Duodenal mucosa (tissue), 2 donors: ENCODE results near the gene YARS2.

Source experiments
- H3K27ac ChIP-seq: one replicate; pipeline ENCODE4 v1.7.0; 2013; ENCODE audit warnings: low read depth, low read length
- H3K27me3 ChIP-seq, 2 donors: one replicate each; pipeline ENCODE4 v1.7.0; 2013; ENCODE audit warnings: low read length in 2 of 2, control low read depth in 1 of 2; ENCODE audit not compliant: insufficient read depth in 2 of 2, control insufficient read depth in 1 of 2
- H3K36me3 ChIP-seq, 2 donors: one replicate each; pipeline ENCODE4 v1.7.0; 2013; ENCODE audit warnings: low read length in 2 of 2, control low read depth in 1 of 2; ENCODE audit not compliant: insufficient read depth in 2 of 2, control insufficient read depth in 1 of 2
- H3K4me1 ChIP-seq, 2 donors: one replicate each; pipeline ENCODE4 v1.7.0; 2013; ENCODE audit warnings: low read length in 2 of 2, control low read depth in 1 of 2; ENCODE audit not compliant: insufficient read depth in 2 of 2, control insufficient read depth in 1 of 2
- H3K4me3 ChIP-seq, 2 donors: one replicate each; pipeline ENCODE4 v1.7.0; 2013; ENCODE audit warnings: low read length in 2 of 2, low read depth in 1 of 2
- H3K9ac ChIP-seq, 2 donors: one replicate each; pipeline ENCODE4 v1.7.0; 2013; ENCODE audit warnings: low read length in 2 of 2, low read depth in 1 of 2
- H3K9me3 ChIP-seq, 2 donors: one replicate each; pipeline ENCODE4 v1.7.0; 2013; ENCODE audit warnings: low read length in 2 of 2, control low read depth in 1 of 2; ENCODE audit not compliant: control insufficient read depth in 1 of 2

Gene YARS2

DNA sequence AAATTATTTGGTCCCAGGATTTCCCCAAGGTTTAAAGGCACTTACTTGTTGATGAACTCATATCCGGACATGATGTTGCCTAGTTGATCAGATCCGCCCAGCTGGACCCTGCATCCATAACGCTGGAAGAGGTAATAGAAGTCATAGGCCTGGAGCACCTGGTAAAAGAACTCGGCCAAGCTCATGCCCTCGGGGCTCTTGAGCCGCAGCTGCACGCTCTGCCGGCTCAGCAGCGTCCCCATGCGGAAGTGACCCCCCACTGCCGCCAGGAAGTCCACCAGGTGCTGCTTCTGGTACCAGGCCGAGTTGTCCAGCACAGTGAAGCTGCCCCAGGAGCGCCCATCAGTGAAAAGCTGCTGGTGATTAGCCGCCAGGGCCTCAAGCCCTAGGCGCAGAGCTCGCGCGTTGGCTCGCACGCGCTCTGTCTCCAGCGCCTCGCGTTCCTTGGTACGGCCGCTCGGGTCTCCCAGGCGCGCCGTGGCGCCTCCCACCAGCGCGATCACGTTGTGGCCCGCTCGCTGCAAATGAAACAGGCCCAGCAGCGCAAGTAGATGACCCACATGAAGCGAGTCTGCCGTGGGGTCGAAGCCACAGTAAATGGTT is 545 bp downstream of the YARS2 start:
- Histone ChIP-seq H3K4me1 (peaks cover 19 to 22% of the 10 kb centered on the region in 2 donors), H3K36me3 (peaks cover 14 to 27% of the 10 kb centered on the region in 2 donors), H3K27me3 (no peaks in the 10 kb centered on the region), H3K9me3 (no peaks in the 10 kb centered on the region), H3K9ac (peak overlapping the region; percentile 85 to 90), H3K27ac (peak overlapping the region; percentile 82), H3K4me3 (peak overlapping the region; percentile 96 to 97)

DNA sequence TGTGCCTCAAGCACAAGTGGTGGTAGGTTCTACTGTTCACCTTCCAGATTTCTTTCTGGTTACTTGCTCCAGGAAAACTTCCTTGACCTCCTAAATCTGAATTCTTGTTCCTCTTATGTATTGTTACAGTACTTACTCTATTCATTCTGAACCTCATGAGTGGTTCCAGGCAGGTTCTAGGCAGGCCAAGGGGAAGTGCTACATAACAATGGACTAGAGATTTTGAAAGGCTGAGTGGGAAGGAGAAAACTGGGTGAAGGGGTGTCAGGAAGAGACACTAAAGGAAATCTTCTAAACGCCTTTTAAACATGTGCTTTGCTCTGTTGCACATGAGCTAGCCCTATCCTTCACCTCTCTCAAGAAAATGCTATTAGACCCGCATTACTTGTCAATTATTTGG is 1.6 kb downstream of the YARS2 start:
- H3K9me3 ChIP-seq = no peaks in the 10 kb centered on the region
- H3K27me3 ChIP-seq = no peaks in the 10 kb centered on the region
- no peak overlapping the region for H3K27ac ChIP-seq
- H3K4me3 ChIP-seq = peak overlapping the region; percentile 96 to 97
- H3K9ac ChIP-seq = peak overlapping the region; percentile 85 to 90
- peaks cover 19 to 22% of the 10 kb centered on the region in 2 donors for H3K4me1 ChIP-seq
- H3K36me3 ChIP-seq = peaks cover 15 to 36% of the 10 kb centered on the region in 2 donors

DNA sequence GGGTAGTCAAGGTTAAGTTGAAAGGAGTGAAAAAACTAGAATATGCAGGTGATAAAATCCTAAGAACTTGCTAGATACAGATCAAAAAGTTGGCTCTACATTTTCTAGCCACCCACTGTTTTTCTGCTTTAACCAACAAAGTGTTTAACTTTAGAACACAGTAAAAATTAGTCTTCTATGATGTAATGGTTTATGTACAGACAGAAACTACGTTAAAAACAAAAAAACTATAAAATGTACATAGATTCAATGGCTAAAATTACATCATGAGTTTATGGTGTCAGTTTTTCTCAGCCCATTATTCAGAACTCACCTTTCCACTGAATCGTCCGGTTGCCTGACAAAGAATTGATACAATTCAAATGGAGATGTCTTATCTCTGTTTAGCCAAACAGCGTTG is 2.1 kb downstream of the YARS2 start:
- peaks cover 19 to 22% of the 10 kb centered on the region in 2 donors for H3K4me1 ChIP-seq
- H3K36me3 ChIP-seq = peaks cover 19 to 41% of the 10 kb centered on the region in 2 donors
- H3K4me3 ChIP-seq = peak overlapping the region; percentile 96 to 97
- H3K27me3 ChIP-seq = no peaks in the 10 kb centered on the region
- no peak overlapping the region for H3K27ac ChIP-seq
- peak overlapping the region in 1 of 2 donors; percentile 85 for H3K9ac ChIP-seq
- H3K9me3 ChIP-seq = no peaks in the 10 kb centered on the region

DNA sequence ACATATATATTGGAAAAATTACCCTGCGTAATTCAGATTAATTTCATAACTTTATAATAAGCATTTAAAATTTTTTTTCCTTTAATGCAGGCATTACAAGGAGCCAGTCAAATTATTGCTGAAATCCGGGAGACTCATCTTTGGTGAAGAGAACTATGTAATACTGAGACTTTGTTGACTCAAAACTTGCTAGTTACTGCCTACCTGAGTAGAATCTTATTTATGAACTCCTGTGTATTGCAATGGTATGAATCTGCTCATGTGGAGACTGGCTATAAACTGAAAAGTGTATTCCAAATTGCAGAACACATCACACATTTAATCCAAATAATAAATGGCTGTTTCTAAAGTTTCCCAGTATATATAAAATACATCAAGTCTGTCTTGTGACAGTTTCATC is 12.4 kb downstream of the YARS2 start:
- peaks cover 21 to 80% of the 10 kb centered on the region in 2 donors for H3K36me3 ChIP-seq
- H3K27me3 ChIP-seq = no peaks in the 10 kb centered on the region
- no peak overlapping the region for H3K9ac ChIP-seq
- no peaks in the 10 kb centered on the region for H3K4me1 ChIP-seq
- no peak overlapping the region for H3K27ac ChIP-seq
- H3K4me3 ChIP-seq = no peak overlapping the region
- H3K9me3 ChIP-seq = no peaks in the 10 kb centered on the region

DNA sequence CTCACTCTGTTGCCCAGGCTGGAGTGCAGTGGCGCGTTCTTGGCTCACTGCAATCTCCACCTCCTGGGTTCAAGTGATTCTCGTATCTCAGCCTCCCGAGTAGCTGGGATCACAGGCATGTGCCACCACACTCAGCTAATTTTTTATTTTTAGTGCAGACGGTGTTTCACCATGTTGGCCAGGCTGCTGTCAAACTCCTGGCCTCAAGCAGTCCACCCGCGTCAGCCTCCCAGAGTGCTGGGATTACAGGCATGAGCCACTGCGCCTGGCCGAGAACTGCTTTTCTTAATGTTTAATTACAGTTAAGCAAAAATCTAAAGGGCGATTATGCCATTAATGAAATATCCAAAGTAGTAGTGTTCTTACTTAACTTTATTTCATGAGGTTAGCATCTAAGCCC is 13.6 kb downstream of the YARS2 start:
- H3K36me3 ChIP-seq = peaks cover 22 to 73% of the 10 kb centered on the region in 2 donors
- H3K4me3 ChIP-seq = no peak overlapping the region
- no peaks in the 10 kb centered on the region for H3K27me3 ChIP-seq
- H3K27ac ChIP-seq = no peak overlapping the region
- no peaks in the 10 kb centered on the region for H3K4me1 ChIP-seq
- no peak overlapping the region for H3K9ac ChIP-seq
- no peaks in the 10 kb centered on the region for H3K9me3 ChIP-seq

DNA sequence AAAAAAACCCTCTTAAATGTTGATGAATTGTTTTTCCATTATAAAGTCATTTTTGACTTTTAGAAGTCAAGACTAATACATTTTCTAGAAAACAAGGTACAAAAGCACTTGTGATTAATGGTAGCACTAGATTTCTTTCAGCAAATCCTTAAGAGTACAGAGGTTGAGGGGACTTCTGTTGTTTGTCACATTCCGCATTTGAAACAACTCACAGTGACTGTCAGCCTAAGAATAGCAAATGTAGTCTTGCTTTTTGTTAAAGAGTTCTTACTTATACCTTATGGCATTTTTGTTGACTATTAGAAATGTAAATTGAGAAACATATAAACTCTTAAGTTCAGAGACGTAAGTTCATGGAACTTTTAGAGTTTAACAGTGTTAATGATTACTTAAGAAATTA is 16.4 kb downstream of the YARS2 start:
- Histone ChIP-seq H3K27me3 (no peaks in the 10 kb centered on the region), H3K36me3 (peaks cover 23 to 64% of the 10 kb centered on the region in 2 donors), H3K9me3 (no peaks in the 10 kb centered on the region), H3K27ac (no peak overlapping the region), H3K4me1 (no peaks in the 10 kb centered on the region), H3K4me3 (no peak overlapping the region), H3K9ac (no peak overlapping the region)

DNA sequence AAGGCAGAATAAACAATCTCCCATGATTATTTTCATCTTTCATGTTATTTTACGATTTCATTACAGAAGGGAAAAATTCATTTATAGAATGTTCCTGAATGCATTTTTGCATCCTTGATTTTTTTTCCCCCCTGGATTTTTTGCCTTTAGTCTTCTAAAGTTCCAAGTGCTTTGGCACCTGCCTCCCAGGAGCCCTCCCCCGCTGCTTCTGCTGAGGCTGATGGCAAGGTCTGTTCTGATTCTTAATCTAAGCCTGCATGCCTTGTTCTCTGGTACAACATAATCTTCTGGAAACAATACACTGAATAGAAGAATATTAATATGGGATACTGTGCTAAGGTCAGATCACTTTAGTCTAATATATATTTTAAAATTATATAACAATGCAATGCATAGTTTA is 18.0 kb downstream of the YARS2 start:
- H3K36me3 ChIP-seq = peaks cover 22 to 53% of the 10 kb centered on the region in 2 donors
- H3K27ac ChIP-seq = no peak overlapping the region
- H3K4me1 ChIP-seq = no peaks in the 10 kb centered on the region
- H3K9ac ChIP-seq = no peak overlapping the region
- H3K4me3 ChIP-seq = no peak overlapping the region
- H3K9me3 ChIP-seq = no peaks in the 10 kb centered on the region
- no peaks in the 10 kb centered on the region for H3K27me3 ChIP-seq

DNA sequence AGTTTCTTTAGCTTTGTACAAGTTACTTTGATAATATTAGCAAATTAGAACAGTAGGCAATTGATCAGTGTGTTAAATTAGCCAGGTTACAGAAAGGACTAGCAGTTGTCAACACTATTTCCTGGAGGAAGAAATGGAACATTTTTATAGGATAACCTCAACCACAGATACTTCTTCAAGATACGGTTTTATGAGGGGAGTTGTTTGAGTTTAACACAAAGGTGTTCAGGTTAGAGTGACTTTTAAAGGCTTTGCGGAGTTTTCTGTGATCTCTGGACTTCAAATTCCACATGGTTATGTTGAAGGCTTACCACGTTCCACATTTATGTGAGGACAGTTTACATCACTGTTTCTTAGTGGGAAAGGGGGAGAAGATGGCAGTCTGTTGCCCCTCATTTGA is 19.3 kb downstream of the YARS2 start:
- no peak overlapping the region for H3K9ac ChIP-seq
- peaks cover 28 to 54% of the 10 kb centered on the region in 2 donors for H3K36me3 ChIP-seq
- H3K27ac ChIP-seq = no peak overlapping the region
- H3K4me3 ChIP-seq = no peak overlapping the region
- no peaks in the 10 kb centered on the region for H3K4me1 ChIP-seq
- no peaks in the 10 kb centered on the region for H3K27me3 ChIP-seq
- H3K9me3 ChIP-seq = no peaks in the 10 kb centered on the region

DNA sequence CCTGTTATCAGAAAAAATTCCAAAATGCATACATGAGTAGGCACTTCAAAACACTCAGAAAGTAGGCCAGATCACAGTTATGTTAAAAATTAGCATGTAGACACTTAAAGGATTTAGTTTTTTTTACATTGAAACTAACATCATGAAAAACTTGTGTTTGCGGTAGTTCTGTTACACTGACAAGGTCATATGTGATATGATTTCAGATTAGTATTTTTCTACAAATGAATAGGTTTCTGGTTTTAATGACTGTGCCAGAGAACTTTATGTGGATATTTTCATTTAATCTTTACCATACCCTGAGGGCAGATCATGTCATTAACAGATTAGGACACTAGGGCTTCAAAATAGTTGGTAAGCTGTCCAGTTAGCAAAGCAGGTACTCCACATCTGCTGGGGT is 20.7 kb downstream of the YARS2 start:
- no peaks in the 10 kb centered on the region for H3K4me1 ChIP-seq
- no peaks in the 10 kb centered on the region for H3K27me3 ChIP-seq
- no peak overlapping the region for H3K9ac ChIP-seq
- no peaks in the 10 kb centered on the region for H3K9me3 ChIP-seq
- H3K4me3 ChIP-seq = no peak overlapping the region
- no peak overlapping the region for H3K27ac ChIP-seq
- H3K36me3 ChIP-seq = peaks cover 24 to 45% of the 10 kb centered on the region in 2 donors

DNA sequence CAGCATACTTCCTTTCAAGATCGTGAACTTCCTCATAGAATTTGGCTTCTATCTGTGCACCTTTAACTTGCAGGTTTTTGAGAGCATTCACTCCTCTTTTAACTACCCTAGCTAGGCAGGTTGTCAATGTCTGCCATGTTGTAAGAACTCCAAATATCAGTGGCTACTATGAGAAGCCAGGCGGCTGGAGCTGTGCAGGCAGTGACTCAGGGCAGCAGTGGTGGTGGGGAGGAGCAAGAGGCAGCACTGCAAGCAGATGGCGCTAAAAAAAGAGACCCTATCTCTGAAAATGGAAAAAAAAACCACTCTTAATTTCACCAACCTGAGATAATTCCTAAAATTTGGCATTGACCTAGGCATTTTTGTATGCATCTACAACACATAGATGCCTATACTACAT is 28.5 kb downstream of the YARS2 start:
- Histone ChIP-seq H3K9me3 (no peaks in the 10 kb centered on the region), H3K27ac (no peak overlapping the region), H3K9ac (no peak overlapping the region), H3K27me3 (no peaks in the 10 kb centered on the region), H3K4me1 (no peaks in the 10 kb centered on the region), H3K4me3 (no peak overlapping the region), H3K36me3 (peaks cover 18 to 39% of the 10 kb centered on the region in 2 donors)
